Tibial nerve (tissue), 4 donors: ENCODE measurements around the gene ABHD10.

ENCODE experiments used
- EP300 ChIP-seq, 2 donors: sonication (generic); formaldehyde crosslinking; IDR thresholded peaks; one replicate each; pipeline ENCODE4 v1.6.1; 2017; ENCODE audit warnings: antibody characterized with exemption in 2 of 2, mild to moderate bottlenecking in 1 of 2
- POLR2A ChIP-seq, 2 donors: fragments of 450-650 bp; IDR thresholded peaks; one replicate each; pipeline ENCODE4 v1.6.1; 2017; ENCODE audit warnings: antibody characterized with exemption in 2 of 2, mild to moderate bottlenecking in 2 of 2, moderate library complexity in 2 of 2
- TF ChIP-seq, protein P1 (sequence below), 5 experiments: fragments of 200-600 bp in 3 of 5; fragments of 450-650 bp in 2 of 5; sonication (generic) in 3 of 5; IDR thresholded peaks; one replicate each; pipeline ENCODE4 v1.5.1; 2016 to 2019; ENCODE audit warnings: antibody characterized with exemption in 5 of 5, mild to moderate bottlenecking in 3 of 5, moderate library complexity in 2 of 5

DNA sequence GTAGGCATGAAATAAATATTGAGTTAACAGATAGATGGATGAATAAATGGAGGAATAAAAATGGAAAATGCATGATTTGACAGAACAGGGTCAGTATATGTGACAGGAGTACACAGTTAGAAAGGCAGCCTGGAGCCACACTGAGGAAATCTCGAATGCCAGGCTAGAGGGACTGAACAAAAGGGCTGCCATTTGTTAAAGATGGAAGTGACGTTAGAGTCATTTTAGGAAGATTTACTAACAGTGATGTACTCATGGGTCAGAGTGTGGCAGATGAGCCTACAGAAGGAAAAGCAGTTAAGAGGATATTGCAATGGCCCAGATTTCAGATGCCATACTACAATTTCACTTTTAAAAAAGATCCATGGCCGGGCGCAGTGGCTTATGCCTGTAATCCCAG, 48.3 kb downstream of the ABHD10 start:
- TF ChIP-seq, protein P1, sequence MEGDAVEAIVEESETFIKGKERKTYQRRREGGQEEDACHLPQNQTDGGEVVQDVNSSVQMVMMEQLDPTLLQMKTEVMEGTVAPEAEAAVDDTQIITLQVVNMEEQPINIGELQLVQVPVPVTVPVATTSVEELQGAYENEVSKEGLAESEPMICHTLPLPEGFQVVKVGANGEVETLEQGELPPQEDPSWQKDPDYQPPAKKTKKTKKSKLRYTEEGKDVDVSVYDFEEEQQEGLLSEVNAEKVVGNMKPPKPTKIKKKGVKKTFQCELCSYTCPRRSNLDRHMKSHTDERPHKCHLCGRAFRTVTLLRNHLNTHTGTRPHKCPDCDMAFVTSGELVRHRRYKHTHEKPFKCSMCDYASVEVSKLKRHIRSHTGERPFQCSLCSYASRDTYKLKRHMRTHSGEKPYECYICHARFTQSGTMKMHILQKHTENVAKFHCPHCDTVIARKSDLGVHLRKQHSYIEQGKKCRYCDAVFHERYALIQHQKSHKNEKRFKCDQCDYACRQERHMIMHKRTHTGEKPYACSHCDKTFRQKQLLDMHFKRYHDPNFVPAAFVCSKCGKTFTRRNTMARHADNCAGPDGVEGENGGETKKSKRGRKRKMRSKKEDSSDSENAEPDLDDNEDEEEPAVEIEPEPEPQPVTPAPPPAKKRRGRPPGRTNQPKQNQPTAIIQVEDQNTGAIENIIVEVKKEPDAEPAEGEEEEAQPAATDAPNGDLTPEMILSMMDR (IDR thresholded peaks at IDR 0.05) = no peak
- TF ChIP-seq POLR2A (IDR thresholded peaks at IDR 0.05) (no peak), EP300 (IDR thresholded peaks at IDR 0.05) (no peak)
